GM12878 (cell line): Measurements from ENCODE around the gene CD300A. TPM values are rescaled to one million over a fixed set of nuclear protein-coding genes. Genes with fewer than 3 reads are reported as not detected.

Experiments used
- ATF2 ChIP-seq: IDR thresholded peaks from 2 replicates; pipeline ENCODE4 v1.6.1; 2012; ENCODE audit warnings: low read length, inconsistent platforms
- BACH1 ChIP-seq: fragments of 450-650 bp; IDR thresholded peaks from 2 replicates; pipeline ENCODE4 v1.6.1; 2017; ENCODE audit warnings: mild to moderate bottlenecking, borderline replicate concordance
- CBX3 ChIP-seq: fragments of 200-600 bp; sonication (generic); IDR thresholded peaks from 2 replicates; pipeline ENCODE4 v1.6.1; 2016; ENCODE audit warnings: low read depth, borderline replicate concordance
- E2F8 ChIP-seq: fragments of 450-650 bp; IDR thresholded peaks from 2 replicates; pipeline ENCODE4 v1.6.1; 2018; ENCODE audit warnings: mild to moderate bottlenecking, low read depth, moderate library complexity; ENCODE audit not compliant: partially characterized antibody
- FOS ChIP-seq: IDR thresholded peaks from 3 replicates; pipeline ENCODE4 v1.6.1; 2011; ENCODE audit warnings: borderline replicate concordance; ENCODE audit not compliant: insufficient read length; ENCODE audit errors: extremely low read depth
- GABPA ChIP-seq: IDR thresholded peaks from 2 replicates; pipeline ENCODE4 v1.6.1; 2014; ENCODE audit warnings: antibody characterized with exemption, low read depth, mild to moderate bottlenecking, inconsistent platforms
- JUNB ChIP-seq: IDR thresholded peaks from 2 replicates; pipeline ENCODE4 v1.6.1; 2016; ENCODE audit warnings: antibody characterized with exemption, mild to moderate bottlenecking
- KDM1A ChIP-seq: fragments of 200-600 bp; sonication (generic); IDR thresholded peaks from 2 replicates; pipeline ENCODE4 v1.6.1; 2016; ENCODE audit warnings: borderline replicate concordance
- MYB ChIP-seq: fragments of 150-350 bp; IDR thresholded peaks from 2 replicates; pipeline ENCODE4 v1.6.1; 2014; ENCODE audit warnings: mild to moderate bottlenecking, low read depth, low read length, borderline replicate concordance
- POU2F2 ChIP-seq: IDR thresholded peaks from 3 replicates; pipeline ENCODE4 v1.6.1; 2011; ENCODE audit warnings: low read depth, mild to moderate bottlenecking, low read length, borderline replicate concordance
- PRDM15 ChIP-seq: fragments of 450-650 bp; formaldehyde crosslinking; IDR thresholded peaks from 2 replicates; pipeline ENCODE4 v1.4.0; 2020; ENCODE audit warnings: mild to moderate bottlenecking, moderate library complexity
- RBBP5 ChIP-seq: fragments of 200-600 bp; sonication (generic); conservative IDR thresholded peaks from 2 replicates; pipeline ENCODE4 v1.6.1; 2016
- SMARCA5 ChIP-seq: fragments of 450-650 bp; IDR thresholded peaks from 2 replicates; pipeline ENCODE4 v1.6.1; 2017; ENCODE audit warnings: mild to moderate bottlenecking
- SRF ChIP-seq, 2 experiments: IDR thresholded peaks; 2 replicates each; pipeline ENCODE4 v1.6.1; 2011; ENCODE audit warnings: low read depth in 2 of 2, low read length in 2 of 2, mild to moderate bottlenecking in 1 of 2, moderate library complexity in 1 of 2
- SUPT20H ChIP-seq: IDR thresholded peaks from 2 replicates; pipeline ENCODE4 v1.6.1; 2011; ENCODE audit warnings: low read depth, mild to moderate bottlenecking, low read length, moderate library complexity, borderline replicate concordance; ENCODE audit not compliant: control insufficient read depth
- SUZ12 ChIP-seq: fragments of 200-600 bp; sonication (generic); IDR thresholded peaks from one replicate; pipeline ENCODE4 v1.6.1; 2018; ENCODE audit warnings: antibody characterized with exemption, mild to moderate bottlenecking; ENCODE audit not compliant: unreplicated experiment
- YBX1 ChIP-seq: fragments of 450-650 bp; IDR thresholded peaks from 2 replicates; pipeline ENCODE4 v1.6.1; 2016; ENCODE audit warnings: antibody characterized with exemption
- ZNF687 ChIP-seq: fragments of 450-650 bp; IDR thresholded peaks from 2 replicates; pipeline ENCODE4 v1.6.1; 2017; ENCODE audit warnings: mild to moderate bottlenecking, moderate library complexity
- polyA plus RNA-seq, 11 experiments: library from polyadenylated mRNA; depleted of rRNA in 4 of 11; unstranded in 6 of 11; stranded (reverse) in 5 of 11; fragments of >200 nt; fragmentation: Nextera tagmentation in 4 of 11; fragmentation: Illumina TruSeq in 1 of 11; extraction: Ambion mirVana in 4 of 11; extraction: Trizol in 1 of 11; gene quantifications; 1 replicate in 1 of 11; 2 replicates in 10 of 11; pipeline versions ENCODE4 v1.2.1 to v1.2.3, GENCODE V29; 2011 to 2016; ENCODE audit warnings: inconsistent platforms in 2 of 11, missing spikeins in 2 of 11, low read depth in 1 of 11
- total RNA-seq, 4 experiments: library from RNA; depleted of rRNA in 3 of 4; stranded (reverse); fragments of >200 nt in 3 of 4; fragmentation: Illumina TruSeq in 1 of 4; extraction: Trizol in 1 of 4; gene quantifications; 2 replicates each; pipeline versions ENCODE4 v1.2.1 to v1.2.3, GENCODE V29; 2013 to 2021
- TF ChIP-seq, protein P1 (sequence below): IDR thresholded peaks from 2 replicates; pipeline ENCODE4 v1.6.1; 2012; ENCODE audit warnings: low read depth, low read length, improper control_type of control experiment

The CD300A gene
- total and polyA plus RNA-seq, 10 of the 15 experiments (the other 5 are each of a cell fraction or from before 2014, with no cell fraction given), result 10.6 to 128 (median 36.1) TPM

GRCh38 chr17:74520016-74520434 is 53.6 kb downstream of the CD300A start (continued):
- TF ChIP-seq KDM1A, result no peak
- TF ChIP-seq ZNF687, result no peak
- no peak for TF ChIP-seq SUPT20H
- TF ChIP-seq SRF (IDR thresholded peaks at IDR 0.05; ENCODE audit: low read depth in 2 of 2, low read length in 2 of 2), result no peak
- no peak for TF ChIP-seq FOS
- TF ChIP-seq BACH1, result no peak
- TF ChIP-seq CBX3, result no peak
- no peak for TF ChIP-seq MYB
- no peak for TF ChIP-seq SUZ12
- TF ChIP-seq ATF2, result no peak
- no peak for TF ChIP-seq PRDM15 (CRISPR knock-in tag)
- TF ChIP-seq RBBP5, result no peak
- no peak for TF ChIP-seq SMARCA5
- no peak for TF ChIP-seq YBX1
- TF ChIP-seq JUNB, result no peak
- no peak for TF ChIP-seq GABPA
- no peak for TF ChIP-seq E2F8
- TF ChIP-seq, protein P1, sequence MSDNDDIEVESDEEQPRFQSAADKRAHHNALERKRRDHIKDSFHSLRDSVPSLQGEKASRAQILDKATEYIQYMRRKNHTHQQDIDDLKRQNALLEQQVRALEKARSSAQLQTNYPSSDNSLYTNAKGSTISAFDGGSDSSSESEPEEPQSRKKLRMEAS, result no peak
- 0 out of 3 replicates have a peak, but pooled peaks have one; percentile 11 for TF ChIP-seq POU2F2
